8988T (cell line): Measurements from ENCODE around the gene HTT.
"Not testable (repeated sequence)": the region's sequence is repeated elsewhere in the genome, so short reads cannot be mapped to it uniquely, and the experiment has no call there.

ENCODE experiments used
- DNase-seq: peaks from one replicate; pipeline ENCODE4 v3.0.0; 2011

HTT gene

DNA sequence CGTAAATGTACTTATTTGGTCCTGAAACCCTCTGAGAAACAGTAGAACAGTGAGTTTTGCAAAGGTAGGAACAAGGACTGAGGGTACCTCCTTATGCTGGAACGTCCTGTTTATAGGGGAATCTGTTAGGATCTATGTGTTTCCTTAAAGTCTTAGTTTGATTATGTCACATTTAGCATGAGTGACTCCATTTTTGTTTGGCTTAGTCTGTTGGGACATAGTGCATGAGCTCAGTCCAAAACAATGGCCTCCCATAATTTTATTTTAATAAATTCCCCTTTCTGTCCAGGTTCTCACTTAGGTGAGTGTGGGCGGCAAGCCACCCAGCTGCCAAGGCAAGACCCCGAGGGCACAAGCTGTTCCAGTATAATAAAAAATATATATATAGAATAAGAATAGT, 27.9 kb upstream of the HTT start:
- no peak for DNase-seq

- DNase-seq: no peak
Measured at GRCh38 chr4:3047464-3048286, 26.8 kb upstream of the HTT start.

DNA sequence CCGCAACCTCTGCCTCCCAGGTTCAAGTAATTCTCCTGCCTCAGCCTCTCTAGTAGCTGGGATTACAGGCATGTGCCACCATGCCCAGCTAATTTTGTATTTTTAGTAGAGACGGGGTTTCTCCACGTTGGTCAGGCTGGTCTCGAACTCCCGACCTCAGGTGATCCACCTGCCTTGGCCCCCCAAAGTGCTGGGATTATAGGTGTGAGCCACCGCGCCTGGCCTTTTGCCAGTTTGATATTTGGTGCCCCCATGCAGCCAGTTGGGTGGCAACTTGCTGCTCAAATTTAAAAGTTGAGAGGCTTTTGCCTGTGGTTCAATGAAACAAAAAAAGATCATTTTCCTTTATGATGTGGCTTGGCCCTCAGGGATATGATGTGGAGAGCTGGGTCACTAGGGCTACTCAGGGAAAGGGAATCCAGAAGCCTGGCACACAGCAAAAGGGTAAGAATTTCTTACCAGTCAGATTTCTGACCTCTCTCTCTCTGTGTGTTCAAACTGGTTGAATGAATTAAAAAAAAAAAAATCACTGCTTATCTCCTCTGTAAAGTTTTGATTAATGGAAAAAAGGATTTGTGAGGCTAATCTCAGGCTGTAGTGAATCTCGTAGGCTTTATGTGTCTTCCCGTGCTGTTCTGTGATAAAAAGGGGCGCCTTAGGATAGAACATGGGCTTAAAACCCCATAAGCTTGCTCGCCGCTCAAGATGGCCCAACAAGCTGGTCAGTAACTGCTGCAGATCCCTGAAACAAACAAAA, 23.2 kb upstream of the HTT start:
- DNase-seq: not testable (repeated sequence)

- no peak for DNase-seq
Measured at GRCh38 chr4:3054169-3054759, 20.2 kb upstream of the HTT start.

GRCh38 chr4:3059943-3060342, 14.5 kb upstream of the HTT start:
- DNase-seq: no peak

GRCh38 chr4:3060946-3061345, 13.5 kb upstream of the HTT start:
- no peak for DNase-seq

GRCh38 chr4:3062471-3062870, 12.0 kb upstream of the HTT start:
- no peak for DNase-seq

DNA sequence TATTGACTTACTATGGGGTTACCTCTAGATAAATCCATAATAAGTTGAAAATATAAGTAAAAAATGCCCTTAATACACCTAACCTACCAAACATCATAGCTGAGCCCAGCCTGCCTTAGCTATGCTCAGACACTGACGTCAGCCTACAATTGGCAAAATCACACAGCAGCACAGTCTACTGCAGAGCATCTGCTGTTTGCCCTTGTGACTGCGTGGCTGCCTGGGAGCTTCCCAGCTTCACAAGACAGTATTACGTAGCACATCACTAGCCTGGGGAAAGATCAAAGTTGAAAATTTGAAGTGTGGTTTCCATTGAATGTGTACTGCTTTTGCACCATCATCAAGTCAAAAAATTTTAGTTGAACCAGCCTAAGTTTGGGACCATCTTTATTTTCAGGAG, 8.9 kb upstream of the HTT start:
- no peak for DNase-seq

DNA sequence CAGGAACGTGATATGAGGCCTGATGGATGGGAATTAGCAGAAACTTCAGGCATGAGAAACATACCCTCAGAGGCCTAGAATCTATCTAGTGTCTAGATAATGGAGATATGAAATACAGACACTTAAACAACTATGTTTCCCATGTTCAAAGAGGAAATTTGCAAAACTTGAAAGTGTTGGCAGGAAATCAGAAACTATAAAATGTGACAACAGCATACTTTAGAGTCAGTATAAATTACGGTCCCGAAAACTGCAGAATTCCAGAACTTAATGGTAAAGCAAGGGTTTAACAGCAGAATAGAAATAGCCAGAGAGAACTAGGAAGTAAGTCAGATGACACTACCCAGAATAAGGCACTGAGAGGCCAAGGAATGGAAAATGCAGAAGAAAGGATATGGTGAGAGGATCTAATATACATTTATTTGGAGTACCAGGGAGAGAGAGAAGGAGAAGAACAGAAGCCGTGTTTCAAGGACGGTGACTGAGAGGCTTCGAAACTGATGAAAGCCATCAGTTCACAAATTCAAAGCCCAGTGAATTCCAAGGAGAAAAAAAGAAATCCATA, 7.6 kb upstream of the HTT start:
- no peak for DNase-seq

GRCh38 chr4:3067473-3068001, 6.9 kb upstream of the HTT start:
- DNase-seq: no peak

GRCh38 chr4:3069661-3070199, 4.8 kb upstream of the HTT start:
- no peak for DNase-seq

DNA sequence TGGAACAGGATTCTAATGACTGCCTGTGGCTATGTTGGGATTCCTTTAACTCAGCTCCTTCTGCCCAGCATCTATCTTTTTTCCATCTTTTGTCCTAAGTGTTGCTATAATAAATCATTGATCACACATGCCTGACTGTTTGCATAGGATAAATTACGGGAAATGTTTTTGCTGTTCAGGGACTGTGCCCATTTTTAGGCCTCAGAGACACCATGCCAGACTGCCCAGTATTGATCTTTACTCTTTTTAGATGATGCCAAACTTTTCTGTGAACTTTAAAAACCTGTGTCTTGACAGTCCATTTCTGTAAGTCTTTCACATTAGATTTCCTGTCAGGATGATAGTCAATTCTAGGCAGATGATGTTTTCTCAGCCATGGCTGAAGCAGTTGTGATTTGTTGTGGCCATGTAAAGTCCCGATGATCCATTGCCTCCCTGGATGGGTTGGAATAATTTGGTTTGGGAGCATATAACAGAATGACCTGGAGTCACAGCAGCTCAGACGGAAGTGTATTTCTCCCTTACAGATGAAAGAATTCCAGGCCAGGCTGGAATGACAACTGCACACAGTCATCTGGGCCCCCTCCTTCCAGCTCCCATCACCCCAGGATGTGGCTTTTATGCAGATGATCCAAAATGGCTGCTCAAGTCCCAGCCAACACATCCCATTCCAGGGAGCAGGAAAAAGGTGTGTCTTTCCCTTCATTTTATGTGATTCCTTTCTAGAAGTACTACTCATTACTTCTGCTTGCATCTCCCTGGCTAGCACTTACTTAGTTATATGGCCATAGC, 3.6 kb upstream of the HTT start:
- DNase-seq: no peak

- DNase-seq: no peak
Measured at GRCh38 chr4:3071811-3072210, 2.7 kb upstream of the HTT start.

DNA sequence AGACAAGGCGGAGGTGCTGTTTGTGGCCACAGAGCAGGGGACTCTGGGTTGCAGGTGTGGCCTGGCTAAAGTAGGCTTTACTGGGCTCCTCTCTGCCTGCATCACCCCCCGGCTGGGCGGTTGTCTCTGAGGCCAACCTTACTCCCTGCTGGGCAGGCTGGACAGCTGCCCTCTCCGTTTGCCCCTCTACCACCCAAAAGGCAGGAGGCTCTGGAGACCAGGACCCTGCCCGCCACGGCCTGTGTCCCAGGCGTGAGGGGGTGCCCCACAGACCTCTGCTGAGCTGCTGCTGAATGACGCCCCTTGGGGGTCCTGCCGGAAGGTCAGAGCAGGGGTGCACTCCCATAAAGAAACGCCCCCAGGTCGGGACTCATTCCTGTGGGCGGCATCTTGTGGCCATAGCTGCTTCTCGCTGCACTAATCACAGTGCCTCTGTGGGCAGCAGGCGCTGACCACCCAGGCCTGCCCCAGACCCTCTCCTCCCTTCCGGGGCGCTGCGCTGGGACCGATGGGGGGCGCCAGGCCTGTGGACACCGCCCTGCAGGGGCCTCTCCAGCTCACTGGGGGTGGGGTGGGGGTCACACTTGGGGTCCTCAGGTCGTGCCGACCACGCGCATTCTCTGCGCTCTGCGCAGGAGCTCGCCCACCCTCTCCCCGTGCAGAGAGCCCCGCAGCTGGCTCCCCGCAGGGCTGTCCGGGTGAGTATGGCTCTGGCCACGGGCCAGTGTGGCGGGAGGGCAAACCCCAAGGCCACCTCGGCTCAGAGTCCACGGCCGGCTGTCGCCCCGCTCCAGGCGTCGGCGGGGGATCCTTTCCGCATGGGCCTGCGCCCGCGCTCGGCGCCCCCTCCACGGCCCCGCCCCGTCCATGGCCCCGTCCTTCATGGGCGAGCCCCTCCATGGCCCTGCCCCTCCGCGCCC, 1.1 kb upstream of the HTT start:
- peak; percentile 72 for DNase-seq

- peak; percentile 39 for DNase-seq
Measured at GRCh38 chr4:3074846-3075651, 568 bp downstream of the HTT start.

GRCh38 chr4:3075652-3075981, 1.1 kb downstream of the HTT start:
- DNase-seq: no peak

DNA sequence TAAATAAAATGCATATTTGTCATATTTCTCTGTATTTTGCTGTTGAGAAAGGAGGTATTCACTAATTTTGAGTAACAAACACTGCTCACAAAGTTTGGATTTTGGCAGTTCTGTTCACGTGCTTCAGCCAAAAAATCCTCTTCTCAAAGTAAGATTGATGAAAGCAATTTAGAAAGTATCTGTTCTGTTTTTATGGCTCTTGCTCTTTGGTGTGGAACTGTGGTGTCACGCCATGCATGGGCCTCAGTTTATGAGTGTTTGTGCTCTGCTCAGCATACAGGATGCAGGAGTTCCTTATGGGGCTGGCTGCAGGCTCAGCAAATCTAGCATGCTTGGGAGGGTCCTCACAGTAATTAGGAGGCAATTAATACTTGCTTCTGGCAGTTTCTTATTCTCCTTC, 3.3 kb downstream of the HTT start:
- no peak for DNase-seq

DNA sequence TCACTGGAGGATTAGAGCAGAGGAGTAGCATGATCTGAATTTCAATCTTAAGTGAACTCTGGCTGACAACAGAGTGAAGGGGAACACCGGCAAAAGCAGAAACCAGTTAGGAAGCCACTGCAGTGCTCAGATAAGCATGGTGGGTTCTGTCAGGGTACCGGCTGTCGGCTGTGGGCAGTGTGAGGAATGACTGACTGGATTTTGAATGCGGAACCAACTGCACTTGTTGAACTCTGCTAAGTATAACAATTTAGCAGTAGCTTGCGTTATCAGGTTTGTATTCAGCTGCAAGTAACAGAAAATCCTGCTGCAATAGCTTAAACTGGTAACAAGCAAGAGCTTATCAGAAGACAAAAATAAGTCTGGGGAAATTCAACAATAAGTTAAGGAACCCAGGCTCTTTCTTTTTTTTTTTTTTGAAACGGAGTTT, 5.2 kb downstream of the HTT start:
- no peak for DNase-seq

GRCh38 chr4:3082925-3083515, 8.5 kb downstream of the HTT start:
- no peak for DNase-seq

DNA sequence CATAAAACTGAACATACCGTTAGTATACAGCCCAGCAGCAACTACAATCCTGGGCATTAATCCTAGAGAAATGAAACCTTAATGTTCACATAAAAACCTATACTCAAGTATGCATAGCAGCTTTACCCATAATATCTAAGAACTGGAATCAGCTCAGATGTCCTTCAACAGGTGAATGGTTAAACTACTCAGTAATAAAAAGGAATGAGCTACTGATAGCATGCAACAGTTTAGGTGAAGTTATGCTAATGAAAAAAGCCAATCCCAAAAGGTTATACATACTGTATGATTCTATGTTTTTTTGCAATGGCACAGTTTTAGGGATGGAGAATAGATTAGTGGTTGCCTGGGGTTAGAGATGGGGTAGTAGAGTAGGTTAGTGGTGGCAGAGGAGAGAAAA, 9.3 kb downstream of the HTT start:
- no peak for DNase-seq
